HFFc6 (cell line): ENCODE measurements around the gene MPRIP. TPM values are rescaled to one million over a fixed set of nuclear protein-coding genes. Genes with fewer than 3 reads are reported as not detected.
A peak's percentile ranks its signal among the peaks of the same experiment; 100 is the strongest.

Experiments used
- DNase-seq: peaks from one replicate; pipeline ENCODE4 v3.0.0-alpha.2; 2018
- H3K27ac Mint-ChIP-seq: 2 replicates; pipeline ENCODE4 v1.8.0; 2020; ENCODE audit warnings: mild to moderate bottlenecking, mixed read lengths
- H3K27me3 Mint-ChIP-seq: 2 replicates; pipeline ENCODE4 v1.8.0; 2021; ENCODE audit warnings: mild to moderate bottlenecking, moderate library complexity, mixed read lengths; ENCODE audit not compliant: insufficient read depth
- H3K36me3 Mint-ChIP-seq: 2 replicates; pipeline ENCODE4 v1.8.0; 2021; ENCODE audit warnings: low read depth, mixed read lengths
- H3K4me1 Mint-ChIP-seq: 2 replicates; pipeline ENCODE4 v1.8.0; 2020; ENCODE audit warnings: low read depth, mixed read lengths
- H3K4me3 Mint-ChIP-seq: 2 replicates; pipeline ENCODE4 v1.8.0; 2020; ENCODE audit warnings: mild to moderate bottlenecking, moderate library complexity, mixed read lengths
- H3K9me3 Mint-ChIP-seq: 2 replicates; pipeline ENCODE4 v1.8.0; 2020; ENCODE audit warnings: mild to moderate bottlenecking, mixed read lengths
- total RNA-seq, 6 experiments: library from RNA; stranded (reverse); fragmentation: NEBNext Ultra II Directional; extraction: Animal tissue kit (Norgen Biotek cat#: 25700); gene quantifications; 2 replicates in 1 of 6; 3 replicates in 5 of 6; pipeline ENCODE4 v1.2.3, GENCODE V29; 2021
- TF ChIP-seq, protein P1 (sequence below): fragments of 200-600 bp; sonication (generic); IDR thresholded peaks from 2 replicates; pipeline ENCODE4 v1.5.0; 2021; ENCODE audit warnings: antibody characterized with exemption, mild to moderate bottlenecking

Gene MPRIP
- total RNA-seq, 6 experiments from 2014 or later: 350 to 409 (median 372) TPM

- no peak for DNase-seq
- TF ChIP-seq, protein P1, sequence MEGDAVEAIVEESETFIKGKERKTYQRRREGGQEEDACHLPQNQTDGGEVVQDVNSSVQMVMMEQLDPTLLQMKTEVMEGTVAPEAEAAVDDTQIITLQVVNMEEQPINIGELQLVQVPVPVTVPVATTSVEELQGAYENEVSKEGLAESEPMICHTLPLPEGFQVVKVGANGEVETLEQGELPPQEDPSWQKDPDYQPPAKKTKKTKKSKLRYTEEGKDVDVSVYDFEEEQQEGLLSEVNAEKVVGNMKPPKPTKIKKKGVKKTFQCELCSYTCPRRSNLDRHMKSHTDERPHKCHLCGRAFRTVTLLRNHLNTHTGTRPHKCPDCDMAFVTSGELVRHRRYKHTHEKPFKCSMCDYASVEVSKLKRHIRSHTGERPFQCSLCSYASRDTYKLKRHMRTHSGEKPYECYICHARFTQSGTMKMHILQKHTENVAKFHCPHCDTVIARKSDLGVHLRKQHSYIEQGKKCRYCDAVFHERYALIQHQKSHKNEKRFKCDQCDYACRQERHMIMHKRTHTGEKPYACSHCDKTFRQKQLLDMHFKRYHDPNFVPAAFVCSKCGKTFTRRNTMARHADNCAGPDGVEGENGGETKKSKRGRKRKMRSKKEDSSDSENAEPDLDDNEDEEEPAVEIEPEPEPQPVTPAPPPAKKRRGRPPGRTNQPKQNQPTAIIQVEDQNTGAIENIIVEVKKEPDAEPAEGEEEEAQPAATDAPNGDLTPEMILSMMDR: no peak
- H3K27ac Mint-ChIP-seq: no peak overlapping the region
- no peaks in the 10 kb centered on the region for H3K36me3 Mint-ChIP-seq
- peaks cover 42% of the 10 kb centered on the region for H3K4me1 Mint-ChIP-seq
- H3K9me3 Mint-ChIP-seq: no peaks in the 10 kb centered on the region
- H3K4me3 Mint-ChIP-seq: no peak overlapping the region
- peaks cover 6% of the 10 kb centered on the region for H3K27me3 Mint-ChIP-seq
Observed at GRCh38 chr17:17104494-17104893, 62.2 kb downstream of the MPRIP start.

DNA sequence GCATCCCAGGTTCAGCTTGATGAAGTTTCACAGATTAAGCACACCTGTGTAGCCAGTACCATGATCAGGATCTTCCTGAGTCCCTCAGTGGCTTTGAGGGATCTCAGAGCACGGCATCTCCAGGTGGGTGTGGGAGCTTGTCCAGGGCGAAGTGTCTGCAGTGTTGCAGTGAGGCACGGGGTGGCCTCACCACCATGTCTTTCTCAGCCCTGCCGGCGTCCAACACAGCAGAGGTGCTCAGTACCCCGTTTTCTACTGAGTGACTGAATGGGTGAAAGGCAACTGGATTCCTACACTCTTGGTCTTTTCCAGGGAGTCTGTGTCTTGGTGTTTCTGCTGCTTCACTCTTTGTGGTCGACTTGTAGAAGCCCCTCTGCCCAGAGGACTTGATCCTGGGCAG lies 63.7 kb downstream of the MPRIP start:
- Mint-ChIP-seq H3K4me3 (no peak overlapping the region), H3K27ac (no peak overlapping the region; the same call in 1 of the 2 replicates), H3K36me3 (no peaks in the 10 kb centered on the region), H3K9me3 (no peaks in the 10 kb centered on the region), H3K4me1 (peaks cover 50% of the 10 kb centered on the region), H3K27me3 (peaks cover 11% of the 10 kb centered on the region)
- no peak for DNase-seq
- TF ChIP-seq, protein P1: no peak

DNA sequence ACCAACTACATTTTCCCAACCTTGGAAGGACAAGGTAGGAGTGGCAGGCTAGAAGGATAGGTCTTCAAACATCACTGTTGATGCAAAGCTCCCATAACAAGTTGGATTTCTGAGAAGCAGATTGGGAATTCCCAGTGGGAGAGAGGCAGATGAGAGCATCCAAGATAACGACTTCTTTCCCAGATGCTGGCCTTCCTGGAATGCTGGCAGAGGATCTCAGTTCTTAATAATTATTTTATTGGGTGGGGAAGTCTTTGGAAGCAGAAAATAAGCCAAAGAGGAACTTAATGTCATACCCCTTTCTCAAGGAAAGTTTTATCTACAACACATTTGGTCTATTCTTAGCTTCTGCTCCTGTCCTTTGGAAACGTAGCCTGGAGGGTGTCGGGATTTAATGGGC lies 64.5 kb downstream of the MPRIP start:
- no peaks in the 10 kb centered on the region for H3K36me3 Mint-ChIP-seq
- DNase-seq: no peak
- H3K27ac Mint-ChIP-seq: peak overlapping the region; percentile 28; the same call in 1 of the 2 replicates
- H3K27me3 Mint-ChIP-seq: peaks cover 11% of the 10 kb centered on the region
- TF ChIP-seq, protein P1: no peak
- no peak overlapping the region for H3K4me3 Mint-ChIP-seq
- H3K4me1 Mint-ChIP-seq: peaks cover 50% of the 10 kb centered on the region
- no peaks in the 10 kb centered on the region for H3K9me3 Mint-ChIP-seq

DNA sequence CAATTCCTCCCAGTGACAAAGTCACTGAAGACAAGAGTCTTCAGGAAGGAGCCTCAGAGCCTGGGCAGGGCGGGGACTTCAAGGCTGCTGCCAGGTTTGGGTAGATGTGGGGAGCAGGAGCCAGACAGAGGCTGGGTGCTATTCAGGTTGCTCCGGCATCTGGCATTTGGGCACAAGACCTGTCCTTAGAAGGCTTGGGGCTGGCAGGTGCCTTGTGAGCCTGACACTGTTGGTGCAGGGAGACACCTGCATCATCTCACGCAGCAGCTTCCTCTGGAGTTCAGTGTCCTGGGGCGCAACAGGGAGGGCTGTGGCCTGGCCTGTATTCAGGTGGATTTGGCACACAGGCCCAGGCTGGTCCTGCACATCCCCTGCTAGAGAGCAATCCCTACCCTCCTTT lies 65.0 kb downstream of the MPRIP start:
- TF ChIP-seq, protein P1: no peak
- Mint-ChIP-seq H3K9me3 (no peaks in the 10 kb centered on the region), H3K36me3 (no peaks in the 10 kb centered on the region), H3K27me3 (peaks cover 11% of the 10 kb centered on the region), H3K27ac (peak overlapping the region; percentile 28; the same call in 1 of the 2 replicates), H3K4me3 (no peak overlapping the region), H3K4me1 (peaks cover 50% of the 10 kb centered on the region)
- DNase-seq: no peak

GRCh38 chr17:17107891-17108431 lies 65.7 kb downstream of the MPRIP start:
- DNase-seq: no peak
- H3K4me1 Mint-ChIP-seq: peaks cover 50% of the 10 kb centered on the region
- no peaks in the 10 kb centered on the region for H3K9me3 Mint-ChIP-seq
- no peaks in the 10 kb centered on the region for H3K36me3 Mint-ChIP-seq
- TF ChIP-seq, protein P1: no peak
- no peak overlapping the region for H3K4me3 Mint-ChIP-seq
- H3K27ac Mint-ChIP-seq: peak overlapping the region; percentile 54
- H3K27me3 Mint-ChIP-seq: peaks cover 11% of the 10 kb centered on the region
